GM20000 (cell line): ENCODE measurements around the gene HNRNPR.
"Not testable (repeated sequence)": the region's sequence is repeated elsewhere in the genome, so short reads cannot be mapped to it uniquely, and the experiment has no call there.

Experiments used
- DNase-seq: peaks from one replicate; pipeline ENCODE4 v3.0.0; 2012; ENCODE audit warnings: low spot score
- TF ChIP-seq, protein P1 (sequence below): IDR thresholded peaks from 2 replicates; pipeline ENCODE4 v1.5.1; 2012; ENCODE audit warnings: mild to moderate bottlenecking, control low read depth; ENCODE audit errors: extremely low read depth, missing control alignments

The HNRNPR gene

DNA sequence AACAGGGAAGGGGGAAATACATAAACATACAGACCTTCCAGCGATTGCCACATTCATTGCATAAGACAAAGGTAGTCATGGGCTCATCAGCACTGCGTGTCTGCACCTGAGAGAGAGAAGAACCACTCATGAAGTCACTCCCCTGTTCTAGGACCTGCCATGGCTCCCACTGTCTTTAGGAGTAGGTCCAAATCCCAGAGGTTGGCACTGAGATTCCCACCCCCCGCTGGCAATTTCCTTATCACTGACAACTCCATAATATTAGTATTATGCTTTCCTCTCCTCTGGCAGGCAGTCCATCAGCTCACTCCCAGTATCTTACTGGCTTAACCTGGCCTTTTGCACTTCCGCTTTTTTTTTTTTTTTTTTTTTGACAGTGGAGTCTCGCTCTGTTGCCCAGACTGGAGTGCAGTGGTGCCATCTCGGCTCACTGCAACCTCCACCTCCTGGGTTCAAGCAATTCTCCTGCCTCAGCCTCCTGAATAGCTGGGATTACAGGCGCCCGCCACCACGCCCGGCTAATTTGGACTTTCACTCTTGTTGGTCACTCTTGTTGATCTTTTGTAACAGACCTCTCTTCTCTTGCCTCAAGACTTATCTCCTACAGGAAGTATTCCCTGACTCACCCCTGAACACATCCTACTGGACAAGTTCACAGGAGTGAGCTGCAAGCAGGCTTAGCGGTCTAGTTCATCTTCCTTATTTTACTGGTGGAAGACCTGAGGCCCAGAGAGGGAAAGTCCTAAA lies 40.4 kb upstream of the HNRNPR start:
- DNase-seq = no peak
- TF ChIP-seq, protein P1, sequence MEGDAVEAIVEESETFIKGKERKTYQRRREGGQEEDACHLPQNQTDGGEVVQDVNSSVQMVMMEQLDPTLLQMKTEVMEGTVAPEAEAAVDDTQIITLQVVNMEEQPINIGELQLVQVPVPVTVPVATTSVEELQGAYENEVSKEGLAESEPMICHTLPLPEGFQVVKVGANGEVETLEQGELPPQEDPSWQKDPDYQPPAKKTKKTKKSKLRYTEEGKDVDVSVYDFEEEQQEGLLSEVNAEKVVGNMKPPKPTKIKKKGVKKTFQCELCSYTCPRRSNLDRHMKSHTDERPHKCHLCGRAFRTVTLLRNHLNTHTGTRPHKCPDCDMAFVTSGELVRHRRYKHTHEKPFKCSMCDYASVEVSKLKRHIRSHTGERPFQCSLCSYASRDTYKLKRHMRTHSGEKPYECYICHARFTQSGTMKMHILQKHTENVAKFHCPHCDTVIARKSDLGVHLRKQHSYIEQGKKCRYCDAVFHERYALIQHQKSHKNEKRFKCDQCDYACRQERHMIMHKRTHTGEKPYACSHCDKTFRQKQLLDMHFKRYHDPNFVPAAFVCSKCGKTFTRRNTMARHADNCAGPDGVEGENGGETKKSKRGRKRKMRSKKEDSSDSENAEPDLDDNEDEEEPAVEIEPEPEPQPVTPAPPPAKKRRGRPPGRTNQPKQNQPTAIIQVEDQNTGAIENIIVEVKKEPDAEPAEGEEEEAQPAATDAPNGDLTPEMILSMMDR = no peak

DNA sequence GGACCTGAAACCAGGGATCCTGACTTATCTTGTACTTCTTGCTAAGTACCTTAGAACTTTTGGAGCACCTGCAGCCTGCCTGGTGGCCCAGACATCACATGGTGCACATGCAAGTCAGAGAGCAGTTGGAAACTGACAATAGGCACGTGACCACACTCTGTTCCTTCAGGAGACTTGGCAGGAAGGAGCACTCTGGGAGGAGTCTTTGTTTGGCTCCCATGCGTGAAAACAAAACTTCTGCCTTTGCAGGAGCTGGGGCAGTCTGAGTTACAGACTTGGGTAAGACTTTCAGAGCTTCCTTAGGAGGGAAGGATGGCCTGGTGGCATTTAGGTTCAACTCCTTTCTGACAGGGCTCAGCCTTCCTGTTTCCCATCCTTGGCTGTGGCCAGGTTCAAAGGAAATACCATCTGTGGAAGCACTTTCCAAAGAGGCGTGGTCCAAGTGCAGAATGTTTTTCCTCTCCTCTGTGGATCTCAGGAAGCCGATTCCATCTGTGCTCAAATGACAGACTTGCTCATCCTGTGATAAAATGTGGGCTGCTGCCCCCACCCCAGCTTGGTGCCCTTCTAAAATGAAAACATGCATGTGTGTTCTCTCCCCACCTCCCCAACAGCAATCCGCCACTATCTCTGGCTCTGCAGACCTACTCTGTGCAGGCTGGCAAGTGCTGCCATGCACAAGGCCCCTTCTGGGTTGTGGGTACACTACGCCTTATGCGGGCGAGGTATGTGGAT lies 39.7 kb upstream of the HNRNPR start:
- no peak for DNase-seq
- TF ChIP-seq, protein P1 = no peak

DNA sequence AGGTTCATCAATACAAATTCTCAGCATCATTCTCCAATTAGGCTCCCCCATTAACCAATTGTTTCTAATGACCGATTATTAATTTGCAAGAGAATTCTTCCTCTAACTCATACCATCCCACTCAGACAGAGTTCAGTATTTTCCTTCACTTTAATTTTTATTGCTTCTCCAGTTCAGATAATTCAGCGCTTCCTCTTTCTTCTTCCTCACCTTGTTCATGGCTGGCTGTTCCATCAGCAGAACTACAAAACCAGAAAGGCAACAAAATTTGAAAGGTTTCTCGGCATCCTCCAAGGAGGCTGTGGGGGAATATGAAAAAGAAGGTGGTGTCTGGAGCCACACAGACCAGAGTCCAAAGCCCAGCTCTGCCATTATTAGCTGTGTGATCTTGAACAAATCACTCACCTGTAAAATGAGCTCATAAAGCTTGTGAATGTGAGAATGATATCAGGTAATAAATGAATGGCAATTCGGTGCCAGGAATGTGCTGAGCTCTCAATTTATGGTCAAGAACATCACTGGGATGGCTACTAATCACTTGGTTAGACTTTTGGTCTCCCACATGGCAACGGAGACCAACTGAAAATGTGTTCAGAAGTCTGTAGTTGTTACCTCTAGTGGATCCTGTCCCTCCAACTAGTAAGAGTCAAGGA lies 37.3 kb upstream of the HNRNPR start:
- TF ChIP-seq, protein P1 = no peak

DNA sequence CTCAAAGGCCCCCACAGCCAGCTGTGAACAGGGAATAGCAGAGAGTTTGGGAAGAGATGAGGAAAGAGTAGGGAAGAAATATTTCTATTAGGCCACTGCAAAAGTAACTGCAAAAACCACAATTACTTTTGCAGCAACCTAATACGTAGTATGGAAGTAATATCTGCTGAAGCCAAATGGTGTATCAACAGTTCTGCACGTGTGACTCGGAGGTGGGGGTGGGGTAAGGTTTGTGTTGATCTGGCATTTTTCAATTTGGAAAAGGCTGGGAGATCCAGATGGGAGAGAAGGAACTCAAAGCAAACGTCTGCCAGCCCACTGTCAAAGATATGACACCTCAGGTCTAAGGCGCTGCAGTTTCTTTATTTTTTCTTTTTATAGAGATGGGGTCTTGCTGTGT lies 36.6 kb upstream of the HNRNPR start:
- TF ChIP-seq, protein P1 = no peak
- no peak for DNase-seq

More for the DNA sequence above, 37.3 kb upstream of the HNRNPR start:
- no peak for DNase-seq

DNA sequence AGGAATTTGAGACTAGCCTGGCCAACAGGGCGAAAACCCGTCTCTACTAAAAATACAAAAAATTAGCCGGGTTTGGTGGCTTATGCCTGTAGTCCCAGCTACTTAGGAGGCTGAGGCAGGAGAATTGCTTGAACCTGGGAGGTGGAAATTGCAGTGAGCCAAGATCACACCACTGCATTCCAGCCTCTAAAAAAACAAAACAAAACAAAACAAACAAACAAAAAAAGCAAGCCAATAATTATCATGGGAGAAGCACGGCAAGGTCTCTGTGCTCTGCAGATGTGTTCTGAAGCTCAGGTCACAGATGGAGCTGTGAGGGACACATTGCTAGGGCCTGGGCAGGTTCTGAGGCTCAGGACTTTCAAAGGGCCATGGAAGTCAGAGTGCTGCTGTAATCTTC lies 36.2 kb upstream of the HNRNPR start:
- not testable (repeated sequence) for DNase-seq

DNA sequence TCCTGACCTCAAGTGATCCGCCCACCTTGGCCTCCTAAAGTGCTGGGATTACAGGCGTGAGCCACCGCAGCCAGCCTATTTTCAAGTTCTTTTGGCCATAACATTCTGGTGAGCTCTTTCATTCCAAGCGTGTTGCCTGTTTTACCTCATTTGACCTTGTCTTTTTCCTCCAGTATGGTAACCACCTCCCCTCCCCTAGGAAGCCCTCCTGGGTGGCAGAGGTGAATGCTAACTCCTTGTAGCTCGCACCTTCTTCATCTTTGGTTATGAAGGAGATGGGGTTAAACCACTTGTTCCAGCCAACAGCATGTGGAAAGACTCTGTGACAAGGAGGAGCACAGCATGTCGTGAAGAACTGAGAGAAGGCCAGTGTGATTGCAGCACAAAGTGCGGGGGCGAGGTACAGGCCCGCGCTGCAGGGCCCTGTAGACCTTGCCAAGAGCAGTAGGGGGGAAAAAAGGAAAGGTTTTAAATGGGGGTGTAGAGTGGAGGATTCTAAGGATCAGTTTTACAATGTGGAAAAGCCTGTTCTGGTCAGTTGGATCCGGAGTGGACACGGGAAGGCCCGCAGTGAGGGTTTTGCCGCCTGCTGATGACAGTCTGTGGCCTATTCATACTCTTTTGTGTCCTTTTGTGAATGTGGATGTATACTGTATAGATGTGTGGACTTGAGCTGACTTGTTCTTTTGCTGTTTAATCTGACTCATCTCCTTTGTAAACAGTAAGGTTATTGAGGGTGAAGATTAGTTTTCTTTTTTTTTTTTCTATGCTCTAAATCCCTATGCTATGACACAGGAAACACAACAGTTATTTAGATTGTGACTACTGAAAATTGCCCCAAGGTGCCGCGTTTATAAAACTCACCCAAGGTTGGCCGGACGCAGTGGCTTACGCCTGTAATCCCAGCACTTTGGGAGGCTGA lies 33.1 kb upstream of the HNRNPR start:
- TF ChIP-seq, protein P1 = no peak
- DNase-seq = no peak

DNA sequence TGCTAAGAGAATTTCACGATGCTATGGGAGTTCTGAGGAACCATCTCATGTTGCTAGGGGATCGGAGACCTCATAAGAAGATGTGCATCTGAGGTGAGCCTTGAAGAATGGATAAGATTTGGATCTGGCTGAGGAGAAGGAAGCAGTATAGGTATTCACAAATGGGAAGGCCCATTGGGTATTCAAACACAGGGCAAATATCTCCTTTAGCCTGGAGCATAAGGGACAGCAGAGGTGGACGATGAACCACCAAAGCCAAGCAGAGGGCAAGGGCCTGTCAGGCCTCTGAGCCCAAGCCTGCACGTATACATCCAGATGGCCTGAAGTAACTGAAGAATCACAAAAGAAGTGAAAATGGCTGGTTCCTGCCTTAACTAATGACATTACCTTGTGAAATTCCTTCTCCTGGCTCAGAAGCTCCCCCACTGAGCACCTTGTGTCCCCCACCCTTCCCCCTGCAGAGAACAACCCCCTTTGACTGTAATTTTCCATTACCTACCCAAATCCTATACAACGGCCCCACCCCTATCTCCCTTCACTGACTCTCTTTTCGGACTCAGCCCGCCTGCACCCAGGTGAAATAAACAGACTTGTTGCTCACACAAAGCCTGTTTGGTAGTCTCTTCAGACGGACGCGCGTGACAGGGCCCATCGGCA lies 30.1 kb upstream of the HNRNPR start:
- DNase-seq = not testable (repeated sequence)
